ENCODE data around the gene PTPN20. TPM values are rescaled to one million over a fixed set of nuclear protein-coding genes. Genes with fewer than 3 reads are reported as not detected.
A peak's percentile ranks its signal among the peaks of the same experiment; 100 is the strongest.

Gene PTPN20
- total RNA-seq, 6 experiments from 2014 or later: 0.44 to 1.3 (median 0.81) TPM; not detected in 2

DNA sequence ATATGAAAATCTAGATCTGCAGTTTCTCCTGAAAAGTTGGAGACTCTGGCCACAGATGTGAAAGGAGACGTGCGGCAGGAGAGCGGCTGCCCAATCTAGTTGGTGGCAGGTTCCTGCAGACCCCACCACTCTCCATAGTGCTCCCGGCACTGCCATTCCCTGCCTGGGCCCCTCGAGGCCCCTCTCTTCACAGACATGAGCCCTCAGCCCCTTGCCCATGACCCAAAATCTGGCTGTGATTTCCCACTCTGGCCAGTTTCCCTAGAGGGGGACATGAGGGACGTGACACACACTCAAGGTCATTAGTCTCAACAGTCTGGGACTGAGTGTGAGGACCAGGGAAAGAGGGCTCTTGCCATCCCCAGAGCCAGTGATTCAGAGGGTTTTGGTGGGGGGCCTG lies 138.7 kb downstream of the PTPN20 start:
- Histone ChIP-seq H3K27me3 (no peaks in the 10 kb centered on the region), H3K4me1 (no peaks in the 10 kb centered on the region), H3K9me3 (no peaks in the 10 kb centered on the region), H3K36me3 (no peaks in the 10 kb centered on the region), H3K4me3 (no peak overlapping the region), H3K27ac (no peak overlapping the region)
- WGBS (ENCODE audit: insufficient coverage, low coverage, low lambda C conversion rate, missing lambda C conversion rate): 85% methylated on average over 5 of the region's 6 CpGs
- DNase-seq (peak in 1 of 3 donors; percentile 35), ATAC-seq (no peak)
- no peak for TF ChIP-seq POLR2A (IDR thresholded peaks at IDR 0.05)
- TF ChIP-seq, protein P1, sequence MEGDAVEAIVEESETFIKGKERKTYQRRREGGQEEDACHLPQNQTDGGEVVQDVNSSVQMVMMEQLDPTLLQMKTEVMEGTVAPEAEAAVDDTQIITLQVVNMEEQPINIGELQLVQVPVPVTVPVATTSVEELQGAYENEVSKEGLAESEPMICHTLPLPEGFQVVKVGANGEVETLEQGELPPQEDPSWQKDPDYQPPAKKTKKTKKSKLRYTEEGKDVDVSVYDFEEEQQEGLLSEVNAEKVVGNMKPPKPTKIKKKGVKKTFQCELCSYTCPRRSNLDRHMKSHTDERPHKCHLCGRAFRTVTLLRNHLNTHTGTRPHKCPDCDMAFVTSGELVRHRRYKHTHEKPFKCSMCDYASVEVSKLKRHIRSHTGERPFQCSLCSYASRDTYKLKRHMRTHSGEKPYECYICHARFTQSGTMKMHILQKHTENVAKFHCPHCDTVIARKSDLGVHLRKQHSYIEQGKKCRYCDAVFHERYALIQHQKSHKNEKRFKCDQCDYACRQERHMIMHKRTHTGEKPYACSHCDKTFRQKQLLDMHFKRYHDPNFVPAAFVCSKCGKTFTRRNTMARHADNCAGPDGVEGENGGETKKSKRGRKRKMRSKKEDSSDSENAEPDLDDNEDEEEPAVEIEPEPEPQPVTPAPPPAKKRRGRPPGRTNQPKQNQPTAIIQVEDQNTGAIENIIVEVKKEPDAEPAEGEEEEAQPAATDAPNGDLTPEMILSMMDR (IDR thresholded peaks at IDR 0.05): no peak
- intact Hi-C loops (cut with DNase I): loop anchor here in 1 of 2 donors (5.0 kb wide), 1 partner anchor 262 kb away; no protein-coding TSS in a partner anchor

DNA sequence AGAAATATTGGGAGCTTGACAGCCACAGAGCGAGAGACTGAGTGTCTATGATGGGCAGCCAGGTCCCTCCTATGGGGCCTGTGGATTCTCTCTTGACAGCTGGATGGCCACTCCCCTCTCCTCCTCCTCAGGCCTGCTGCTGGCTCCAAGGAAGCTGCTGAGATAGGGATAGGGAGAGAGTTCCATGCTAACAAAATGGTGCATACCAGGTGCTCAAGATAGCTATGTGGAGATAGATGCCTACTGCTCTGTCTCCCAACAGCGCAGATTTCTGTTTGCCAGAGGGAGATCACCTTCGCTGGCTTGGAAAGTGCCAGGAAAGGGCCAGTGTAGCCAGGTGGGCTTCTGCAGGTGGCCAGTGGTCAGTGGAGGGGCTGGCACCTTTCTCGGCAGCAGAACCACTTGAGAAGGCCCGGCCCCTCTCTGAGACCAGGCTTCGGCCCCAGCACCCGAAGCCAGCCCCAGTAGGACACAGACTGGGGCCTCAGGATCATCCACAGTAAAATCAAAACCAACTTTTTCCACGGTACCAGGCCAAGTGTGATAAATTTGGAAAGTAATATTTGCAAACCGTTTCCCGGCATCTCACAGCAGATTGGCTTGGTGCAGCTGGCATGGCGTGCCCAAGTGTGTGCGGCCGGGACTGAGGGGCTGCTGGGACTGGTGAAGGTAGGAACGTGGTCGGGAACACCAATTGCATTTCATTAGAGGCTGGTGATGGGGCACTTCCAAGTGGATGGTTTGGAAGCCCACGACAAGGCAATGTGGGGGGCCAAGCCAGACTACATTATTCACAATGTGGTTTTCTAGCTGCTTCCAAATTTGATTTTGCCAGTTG lies 139.6 kb downstream of the PTPN20 start:
- no peak overlapping the region for H3K27ac ChIP-seq
- TF ChIP-seq POLR2A (IDR thresholded peaks at IDR 0.05): no peak
- TF ChIP-seq, protein P1 (IDR thresholded peaks at IDR 0.05): no peak
- intact Hi-C loops (cut with DNase I): no loop called here
- no peak overlapping the region for H3K4me3 ChIP-seq
- H3K27me3 ChIP-seq: no peaks in the 10 kb centered on the region
- no peaks in the 10 kb centered on the region for H3K9me3 ChIP-seq
- DNase-seq: peak in 1 of 3 donors; percentile 27
- ATAC-seq: peak in 1 of 4 donors; percentile 25
- H3K36me3 ChIP-seq: no peaks in the 10 kb centered on the region
- no peaks in the 10 kb centered on the region for H3K4me1 ChIP-seq
- WGBS (ENCODE audit: insufficient coverage, low coverage, low lambda C conversion rate, missing lambda C conversion rate): 80% methylated on average over 9 of the region's 16 CpGs

DNA sequence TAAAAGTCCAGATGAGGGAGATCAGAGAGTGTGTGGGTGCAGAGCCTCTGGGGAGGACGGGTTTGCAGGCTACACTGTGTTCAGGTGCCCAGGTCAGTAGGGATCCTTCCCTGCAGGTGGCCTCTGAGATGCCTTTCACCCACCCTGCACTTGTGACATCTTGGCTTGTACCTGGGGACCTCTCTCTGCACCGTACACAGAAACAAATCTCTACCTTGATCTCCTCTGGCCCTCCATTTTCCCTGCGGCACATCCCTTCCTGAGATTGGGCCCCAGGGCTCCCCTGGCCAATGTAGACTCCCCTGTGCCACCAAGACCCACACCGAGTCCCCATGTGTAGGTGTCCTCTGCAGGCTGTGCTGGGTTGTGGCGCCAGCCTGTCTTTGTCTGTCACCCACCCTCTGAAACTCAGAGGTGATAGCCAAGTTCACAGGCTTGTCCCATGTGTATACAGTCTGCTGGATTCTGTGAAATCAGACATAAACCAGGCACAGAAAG lies 140.6 kb downstream of the PTPN20 start:
- DNase-seq (peak in 1 of 3 donors; percentile 33), ATAC-seq (no peak)
- H3K27ac ChIP-seq: no peak overlapping the region
- WGBS (ENCODE audit: insufficient coverage, low coverage, low lambda C conversion rate, missing lambda C conversion rate): 82% methylated on average over 2 of the region's 5 CpGs
- no peaks in the 10 kb centered on the region for H3K36me3 ChIP-seq
- TF ChIP-seq, protein P1 (IDR thresholded peaks at IDR 0.05): no peak
- TF ChIP-seq POLR2A (IDR thresholded peaks at IDR 0.05): no peak
- intact Hi-C loops (cut with DNase I): no loop called here
- H3K4me1 ChIP-seq: no peaks in the 10 kb centered on the region
- no peaks in the 10 kb centered on the region for H3K27me3 ChIP-seq
- no peaks in the 10 kb centered on the region for H3K9me3 ChIP-seq
- H3K4me3 ChIP-seq: no peak overlapping the region

All from right lobe of liver (tissue), 6 donors.